ENCODE measurements around the gene LARGE1.

The LARGE1 gene

DNA sequence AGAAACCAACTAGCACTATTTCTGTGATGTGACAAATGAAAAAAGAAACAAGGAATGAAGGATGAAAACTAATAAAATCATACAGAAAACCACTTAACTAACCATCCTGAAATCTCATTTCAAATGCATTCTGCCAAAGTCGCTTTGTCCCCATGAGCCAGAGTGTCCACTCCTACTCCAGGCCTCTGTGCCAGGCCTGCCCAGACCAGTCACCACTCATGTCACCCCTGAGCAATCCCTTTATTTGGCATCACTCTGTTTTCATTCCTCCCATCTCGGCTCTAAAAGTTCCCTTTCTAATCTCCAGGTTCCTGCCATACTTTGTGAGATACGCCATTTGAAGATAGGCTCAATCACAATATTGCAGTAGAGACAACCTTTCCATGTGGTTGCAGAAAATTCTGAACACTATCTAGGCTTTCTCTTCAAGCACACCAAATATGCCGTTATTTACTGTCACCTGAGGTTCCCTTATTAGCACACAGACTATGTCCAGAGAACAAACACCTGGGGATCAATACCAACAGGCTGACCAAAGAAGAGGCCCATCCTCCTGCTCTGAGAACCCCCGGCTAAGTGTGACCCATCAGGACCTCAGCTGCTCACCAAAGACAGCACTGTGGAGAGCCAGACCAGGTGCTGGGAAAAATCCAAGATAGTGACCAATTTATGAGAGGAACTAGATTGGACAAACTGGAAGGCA lies 202.4 kb downstream of the LARGE1 start:
- DNase-seq: no peak

DNA sequence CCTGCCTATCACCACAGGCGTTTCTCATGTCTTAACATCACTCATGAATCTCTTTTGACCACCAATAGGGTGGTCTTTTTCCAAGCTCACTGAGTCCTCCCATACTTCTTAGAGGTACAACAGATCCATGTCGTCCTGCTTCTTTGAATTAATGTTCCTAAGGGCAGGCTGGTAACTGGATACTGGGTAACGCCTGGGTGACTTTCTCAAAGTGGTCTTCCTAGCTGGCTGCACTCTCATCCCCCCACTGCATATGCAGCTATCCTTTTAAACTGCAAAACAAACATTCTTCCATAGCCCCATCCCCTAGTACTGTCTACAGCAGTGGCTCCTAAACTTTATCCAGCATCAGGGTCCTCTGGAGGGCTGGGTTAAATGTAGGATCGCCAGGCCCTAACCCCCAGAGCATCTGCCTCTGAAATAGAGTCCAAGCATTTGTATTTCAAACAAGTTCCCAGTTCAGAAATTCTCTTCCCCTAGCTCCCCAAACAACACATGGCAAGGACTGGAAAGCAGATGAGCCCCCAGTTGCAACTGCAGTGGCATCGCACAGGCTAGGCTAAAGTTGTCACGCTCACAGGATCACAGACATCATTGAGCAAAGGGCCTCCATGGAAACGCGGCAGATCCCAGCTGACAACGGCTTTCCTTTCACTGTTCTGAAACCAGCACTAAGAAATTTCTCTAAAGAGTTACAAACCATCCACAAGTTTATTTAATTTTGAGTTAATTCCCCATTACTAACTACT lies 204.9 kb downstream of the LARGE1 start:
- no peak for DNase-seq

DNA sequence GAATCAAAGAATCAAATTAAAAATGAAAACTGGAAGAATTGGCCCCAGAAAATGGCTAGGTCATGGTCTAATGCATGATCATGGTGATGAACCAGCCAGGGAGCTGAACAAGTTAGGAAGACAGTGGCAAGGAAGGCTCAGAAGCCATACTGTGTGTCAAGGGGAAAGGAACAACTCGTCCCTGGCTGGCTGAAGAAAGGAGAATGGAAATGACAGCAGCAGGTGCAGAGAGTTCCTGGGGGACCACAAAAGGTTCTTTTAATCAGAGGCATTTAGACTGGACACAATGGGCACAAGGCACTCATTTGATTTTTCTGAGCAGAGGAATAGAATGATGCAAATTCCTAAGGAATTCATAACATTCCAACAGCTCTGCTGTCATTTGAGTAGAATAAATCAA lies 209.9 kb downstream of the LARGE1 start:
- DNase-seq: peak; percentile 4

DNA sequence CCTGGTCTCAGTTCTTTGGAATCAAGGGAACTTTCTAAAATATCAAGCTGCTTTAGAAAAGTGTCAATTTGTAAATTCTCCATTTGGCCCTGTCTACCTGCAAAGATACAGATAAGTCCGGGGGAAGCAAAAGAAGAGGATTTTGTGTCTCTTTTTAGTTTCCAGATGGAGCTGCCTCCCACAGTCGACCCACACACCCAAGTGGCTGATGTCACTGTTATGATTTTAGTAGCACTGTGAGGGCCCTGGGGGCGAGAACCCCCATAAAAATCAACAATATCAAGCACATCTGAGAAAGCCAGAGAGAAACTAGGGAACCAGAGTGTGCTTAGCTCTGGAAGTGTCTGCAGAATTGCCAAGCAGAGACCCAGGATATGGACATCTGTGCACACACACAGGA lies 212.7 kb downstream of the LARGE1 start:
- DNase-seq: no peak

DNA sequence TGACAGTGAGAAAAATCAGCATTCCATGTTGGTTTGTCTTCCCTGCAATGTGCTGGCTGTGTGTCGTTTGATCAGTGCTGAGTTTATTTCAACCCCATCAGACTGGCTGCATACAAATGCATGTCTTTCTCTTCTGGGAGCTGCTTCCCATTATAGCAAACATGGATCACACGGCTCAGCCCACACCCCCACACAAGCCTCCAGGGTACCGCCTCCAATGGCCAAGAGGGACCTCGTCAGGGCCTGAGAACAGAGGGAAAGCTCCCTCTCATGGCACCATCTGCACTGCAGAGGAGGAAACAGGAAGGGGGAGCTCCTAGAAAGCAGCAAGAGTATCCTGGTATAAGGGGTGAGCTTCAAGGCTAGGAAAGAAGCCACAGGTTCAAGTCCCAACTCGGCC lies 214.2 kb downstream of the LARGE1 start:
- no peak for DNase-seq

DNA sequence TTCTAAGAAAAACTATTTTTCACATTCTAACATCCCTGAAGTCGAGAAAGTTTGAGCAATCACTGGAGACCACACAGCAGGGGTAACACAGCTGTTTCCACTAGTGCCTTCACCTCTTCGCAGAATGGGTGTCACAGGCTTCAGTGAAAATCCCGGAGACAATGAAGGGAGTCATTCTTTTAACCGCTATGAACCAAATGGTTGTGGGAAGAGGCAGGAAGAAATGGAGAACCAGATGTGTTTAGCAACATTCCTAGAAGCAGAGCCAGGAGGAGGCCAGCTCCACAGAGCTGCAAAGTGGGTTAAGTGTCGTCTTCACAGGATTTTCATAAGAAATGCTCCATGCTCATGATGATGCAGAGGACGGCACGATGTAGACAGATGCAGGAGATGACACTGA lies 221.1 kb downstream of the LARGE1 start:
- peak; percentile 25 for DNase-seq

DNA sequence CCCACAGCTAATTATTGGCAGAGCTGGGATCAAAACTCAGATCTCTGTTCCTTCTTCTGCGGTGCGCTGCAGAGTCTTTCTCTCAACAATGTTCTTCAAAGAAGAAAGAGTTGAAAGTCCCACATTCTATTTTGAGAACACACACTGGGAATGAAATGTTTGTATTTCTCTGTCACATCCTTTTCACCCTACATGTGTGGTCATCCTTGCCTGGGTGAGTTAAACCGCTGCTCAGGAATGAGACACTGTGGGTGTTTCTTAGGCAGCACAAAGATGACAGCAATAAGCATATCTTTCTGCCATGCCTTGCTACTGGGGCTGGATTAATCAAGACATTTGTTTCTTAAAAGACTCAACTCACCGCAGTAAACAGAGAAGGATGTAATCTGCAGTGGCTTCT lies 222.6 kb downstream of the LARGE1 start:
- DNase-seq: peak; percentile 76

DNA sequence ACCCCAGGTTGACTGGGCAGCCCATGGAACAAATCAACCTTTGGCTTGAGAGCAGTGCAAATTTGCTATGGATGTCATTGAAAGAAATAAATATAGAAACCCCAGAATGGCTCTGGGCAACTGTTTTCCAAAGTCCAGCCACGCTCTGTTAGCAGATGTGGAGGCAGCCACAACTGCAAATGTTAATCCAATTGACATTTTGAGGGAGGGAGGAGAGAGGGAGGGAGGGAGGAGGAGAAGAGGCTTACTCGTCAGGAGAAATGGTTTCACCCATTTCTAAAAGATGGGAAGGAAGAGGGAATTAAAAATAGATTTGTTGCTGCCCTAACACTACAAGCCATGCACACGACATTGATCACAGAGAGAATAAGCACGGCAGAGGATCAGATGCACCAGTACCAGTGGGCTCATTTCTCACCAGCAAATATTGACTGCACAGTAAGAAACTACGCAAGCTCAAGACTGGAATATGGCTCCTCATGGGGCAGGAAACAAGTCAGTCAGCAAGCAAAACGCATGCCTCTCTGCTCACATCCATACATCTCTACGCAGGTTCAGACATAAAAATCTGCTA lies 229.1 kb downstream of the LARGE1 start:
- no peak for DNase-seq

DNA sequence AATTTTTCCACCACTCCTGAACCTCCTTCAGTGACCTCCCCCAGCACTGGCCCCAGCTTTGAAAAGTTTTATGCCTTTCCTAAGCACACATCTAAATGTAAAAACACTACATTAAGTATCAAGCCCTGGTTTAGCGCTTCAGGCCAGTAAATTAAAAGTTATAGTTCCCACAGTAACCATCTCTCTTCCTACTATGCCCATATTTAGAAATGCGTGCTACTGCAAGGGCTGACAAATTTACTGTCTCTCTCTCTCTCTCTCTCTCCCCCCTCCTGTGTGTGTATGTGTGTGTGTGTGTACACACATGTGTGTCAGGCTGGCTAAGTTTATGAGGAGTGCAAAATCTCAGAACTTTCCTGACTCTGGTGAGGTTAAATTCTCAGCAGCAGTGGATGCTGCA lies 231.4 kb downstream of the LARGE1 start:
- no peak for DNase-seq

DNA sequence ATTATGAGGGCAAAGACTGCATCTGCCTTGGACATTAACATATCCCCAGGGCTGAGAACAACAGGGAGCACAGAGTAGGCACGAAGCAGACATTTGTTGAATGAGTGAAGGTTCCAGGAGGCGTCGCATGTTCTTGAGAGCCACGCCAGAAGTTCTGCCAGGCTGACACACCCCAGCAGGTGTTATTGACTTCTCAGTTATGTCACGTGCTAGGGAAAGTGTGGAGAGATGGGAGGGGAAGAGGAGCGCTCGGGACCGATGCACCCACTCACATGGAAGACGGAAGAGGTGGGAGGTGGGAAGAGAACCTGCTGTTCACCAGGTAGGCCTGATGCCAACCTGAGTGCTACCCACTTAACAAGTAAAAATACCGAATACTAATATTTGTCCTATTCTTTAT lies 232.8 kb downstream of the LARGE1 start:
- no peak for DNase-seq

DNA sequence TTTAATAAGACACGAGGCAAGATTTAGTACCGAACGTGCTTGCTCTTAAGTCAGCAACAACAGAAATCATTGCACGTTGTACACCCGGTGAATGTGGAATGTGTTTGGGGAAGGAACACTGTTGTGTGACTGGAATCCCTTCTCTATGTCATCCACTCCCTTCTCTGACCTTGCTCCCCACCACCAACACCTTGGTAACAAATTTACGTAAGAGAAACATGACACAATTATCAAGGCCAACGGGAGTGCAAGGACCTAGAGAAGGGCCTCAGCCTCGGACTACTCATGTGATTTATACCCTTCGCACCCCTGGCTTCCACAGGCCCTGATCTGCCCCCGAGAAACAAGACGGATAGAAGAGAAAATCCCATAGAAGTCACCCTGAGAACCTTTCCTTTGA lies 236.2 kb downstream of the LARGE1 start:
- DNase-seq: no peak

DNA sequence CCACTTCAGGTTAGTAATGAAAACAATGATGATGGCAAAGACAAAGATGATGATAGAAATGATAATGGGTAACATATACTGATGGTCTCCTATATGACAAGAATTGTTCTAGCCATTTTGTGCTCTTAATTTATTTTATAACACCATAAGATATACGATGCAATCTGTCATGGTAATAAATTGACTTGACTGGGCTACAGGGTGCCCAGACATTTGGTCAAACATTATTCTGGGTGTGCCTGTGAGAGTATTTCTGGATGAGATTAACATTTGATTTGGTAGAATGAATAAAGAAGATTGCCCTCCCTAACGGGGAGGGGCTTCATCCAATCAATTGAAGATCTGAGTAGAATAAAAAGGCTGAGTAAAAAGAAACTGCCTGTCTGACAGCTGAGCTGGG lies 237.3 kb downstream of the LARGE1 start:
- DNase-seq: no peak

DNA sequence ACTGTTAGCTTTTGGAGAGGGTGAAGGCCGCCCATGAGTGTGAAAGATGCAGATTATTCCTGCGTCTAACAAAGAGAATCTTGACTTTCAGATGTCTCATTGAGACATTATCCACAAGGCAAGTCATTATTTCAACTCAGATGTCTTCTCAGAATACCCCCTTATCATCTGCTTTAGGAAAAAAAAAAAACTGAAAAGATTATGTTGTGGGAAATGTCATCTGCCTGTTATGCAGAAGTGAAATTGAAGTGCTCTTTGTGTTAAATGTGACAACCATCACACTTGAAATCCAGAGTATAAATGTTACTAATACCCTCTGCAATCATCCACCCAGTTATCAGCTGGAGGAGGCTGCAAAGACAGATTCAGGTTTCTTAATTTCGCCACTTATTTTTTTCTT lies 239.6 kb downstream of the LARGE1 start:
- no peak for DNase-seq

DNA sequence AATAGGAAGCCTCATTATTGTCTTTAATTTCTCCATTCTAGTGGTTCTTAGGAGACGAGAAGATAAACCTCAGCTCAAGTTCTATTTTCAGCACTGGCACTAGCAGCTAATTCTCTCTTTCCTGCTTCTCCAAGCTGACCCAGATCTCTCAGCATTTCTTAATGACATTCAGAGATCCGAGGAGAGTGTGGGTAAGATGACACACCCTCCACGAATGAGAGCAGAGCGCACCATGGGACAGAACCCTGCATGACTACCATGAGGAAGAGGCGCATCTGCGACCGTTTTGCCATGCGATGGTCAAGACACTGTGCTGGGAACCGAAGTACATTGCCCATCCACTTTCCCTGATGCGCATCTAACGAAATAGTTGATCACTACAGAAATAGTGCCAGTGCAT lies 241.8 kb downstream of the LARGE1 start:
- no peak for DNase-seq

DNA sequence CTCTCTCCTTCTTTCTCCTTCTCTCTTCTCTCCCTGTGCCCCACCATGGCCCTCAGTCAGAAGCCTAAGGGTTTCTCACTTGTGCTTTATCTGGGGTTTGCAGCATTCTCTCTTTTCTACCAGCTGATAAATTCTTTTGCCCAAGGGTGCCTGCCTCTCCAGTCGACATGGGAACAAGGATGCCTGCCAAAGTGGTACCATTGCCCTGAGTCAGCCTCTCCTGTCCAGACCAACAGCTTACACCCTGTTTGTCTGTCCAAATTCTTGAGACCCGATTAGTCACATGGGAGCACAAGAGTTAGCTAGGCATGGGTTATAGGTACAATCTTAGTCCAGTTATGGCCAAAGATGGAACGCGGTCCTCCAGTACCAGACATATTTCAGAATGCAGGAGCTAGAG lies 242.7 kb downstream of the LARGE1 start:
- DNase-seq: no peak

DNA sequence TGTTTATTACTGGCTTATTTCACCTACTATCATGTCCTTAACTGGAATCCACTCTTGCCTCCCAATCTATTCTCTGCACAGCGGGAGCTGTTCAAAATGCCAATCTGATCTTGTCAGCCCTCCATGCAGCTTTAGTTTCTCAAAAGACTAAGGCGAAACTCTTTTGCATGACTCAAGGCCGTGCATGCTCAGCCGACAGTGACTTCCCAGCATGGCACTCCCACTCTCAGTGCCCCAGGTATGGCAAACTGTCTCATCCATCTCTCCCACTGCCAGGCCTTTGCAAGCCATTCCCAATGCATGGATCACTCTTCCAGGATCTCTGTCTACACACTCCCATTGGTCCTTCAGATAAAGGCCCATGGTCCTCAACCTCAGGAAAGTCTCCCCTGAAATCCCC lies 245.9 kb downstream of the LARGE1 start:
- no peak for DNase-seq

DNA sequence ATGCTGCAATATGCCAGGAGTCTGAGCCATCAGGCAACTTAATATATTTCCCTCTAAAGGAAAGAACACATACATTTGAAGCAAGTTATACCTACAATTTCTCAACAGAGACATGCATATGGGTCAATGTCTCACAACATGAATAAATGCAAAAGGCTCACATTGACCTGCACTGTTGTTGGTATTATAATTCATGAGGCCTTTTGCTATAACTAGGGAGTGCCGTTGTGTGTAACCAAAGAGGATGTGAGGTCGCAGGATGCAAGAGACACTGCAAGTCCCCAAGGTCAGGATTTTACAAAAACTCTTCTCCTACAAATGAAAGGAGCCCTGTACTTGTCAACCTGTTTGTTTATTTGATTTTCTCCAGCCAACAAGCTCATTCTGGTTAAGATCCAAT lies 250.5 kb downstream of the LARGE1 start:
- DNase-seq: no peak

DNA sequence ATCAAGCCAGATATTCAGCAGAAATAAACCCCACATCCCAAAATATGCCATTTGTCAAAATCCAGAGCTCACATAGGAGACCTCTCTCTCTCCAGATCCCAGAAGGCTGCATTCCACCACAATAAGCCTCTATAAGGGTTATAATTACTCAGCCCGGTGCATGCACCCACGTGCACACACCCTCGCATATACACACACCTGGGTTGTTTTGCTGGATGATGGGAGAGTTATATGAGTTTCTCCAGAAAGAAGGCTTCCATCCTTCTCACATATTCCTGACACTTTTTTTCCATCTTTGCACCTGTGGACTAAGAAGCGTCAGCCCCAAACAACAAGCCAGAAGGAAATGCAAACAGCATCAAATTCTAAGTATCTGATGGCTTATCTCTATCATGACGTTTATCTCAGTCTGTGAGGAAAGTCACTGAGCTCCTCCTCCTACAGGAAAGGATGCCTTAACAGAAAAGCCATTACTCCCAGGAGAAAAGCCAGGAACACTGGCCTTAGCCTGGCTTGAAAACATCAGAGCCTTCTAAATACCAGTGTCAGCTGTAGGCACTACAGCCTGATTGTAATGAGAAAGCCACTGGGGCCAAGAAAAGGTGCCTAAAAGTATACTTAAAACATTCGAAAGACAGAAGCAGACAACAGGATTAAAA lies 253.2 kb downstream of the LARGE1 start:
- DNase-seq: no peak

DNA sequence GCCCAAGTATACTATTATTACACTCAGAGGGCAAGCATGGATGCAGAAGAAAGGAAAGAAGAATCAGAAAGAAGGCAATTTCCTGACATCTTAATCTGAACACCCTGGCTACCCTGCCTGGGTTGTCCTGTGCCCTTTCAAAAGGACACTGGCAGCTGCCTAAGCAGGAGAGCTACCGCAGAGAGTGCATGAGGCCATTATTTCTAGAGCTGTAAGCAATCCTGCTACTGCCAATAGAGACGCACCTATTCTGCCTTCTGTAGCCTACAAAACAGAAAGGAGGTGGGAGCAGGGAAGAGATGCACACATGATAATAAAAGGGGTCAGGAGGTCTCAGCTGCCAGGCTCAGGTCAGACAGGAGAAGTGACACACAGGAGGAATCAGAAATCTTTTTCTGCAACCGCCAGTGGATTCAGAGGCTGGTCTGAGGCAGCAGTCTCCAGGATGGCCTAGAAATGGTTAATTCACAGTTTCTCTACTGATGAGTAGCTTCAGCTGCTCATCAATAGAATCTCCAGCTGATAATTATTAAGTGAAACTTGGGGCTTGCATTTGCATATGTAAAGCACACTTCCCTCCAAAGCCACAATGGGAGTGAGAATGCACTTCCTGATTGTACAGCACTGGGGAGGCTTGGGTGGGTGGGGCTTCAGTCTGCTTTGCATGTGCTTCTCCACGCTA lies 253.9 kb downstream of the LARGE1 start:
- DNase-seq: no peak

DNA sequence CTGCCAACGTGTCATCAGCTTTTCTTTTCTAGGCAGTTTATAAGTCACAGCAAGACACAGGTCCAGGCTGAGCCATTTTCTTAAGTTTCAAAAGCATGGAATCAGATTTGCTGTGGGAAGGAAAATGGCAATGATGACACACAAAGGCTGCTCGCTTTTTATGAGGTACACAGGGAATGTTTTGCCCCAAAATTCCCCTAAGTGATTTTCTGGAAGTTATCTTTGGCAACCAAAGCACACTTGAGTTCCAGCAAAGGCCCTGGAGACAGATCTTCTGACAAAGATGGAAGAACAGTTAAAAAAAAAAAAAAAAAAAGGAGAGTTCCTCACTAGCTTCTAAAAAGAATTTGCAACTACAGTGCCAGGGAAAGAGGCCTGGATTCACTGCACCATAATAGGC lies 260.8 kb downstream of the LARGE1 start:
- peak; percentile 41 for DNase-seq

DNA sequence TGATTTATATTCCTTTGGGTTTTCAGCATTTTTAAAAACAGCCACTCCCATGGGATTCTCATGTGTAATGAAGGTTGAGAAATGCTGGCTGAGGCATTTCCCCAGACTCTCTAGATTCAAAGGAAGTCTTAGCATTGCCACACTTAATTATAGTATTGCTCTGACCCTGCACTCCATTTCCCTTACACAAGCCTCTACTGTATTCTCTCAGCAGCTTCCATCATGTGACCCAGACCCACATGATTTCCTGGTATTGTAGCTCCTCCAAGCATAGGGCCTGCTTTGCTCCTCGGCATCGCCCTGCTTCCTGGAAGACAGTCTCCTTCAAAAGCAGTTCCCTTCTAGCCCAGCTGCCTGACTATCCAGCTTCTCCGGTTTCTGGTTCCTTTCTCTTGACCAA lies 261.5 kb downstream of the LARGE1 start:
- DNase-seq: peak; percentile 30

DNA sequence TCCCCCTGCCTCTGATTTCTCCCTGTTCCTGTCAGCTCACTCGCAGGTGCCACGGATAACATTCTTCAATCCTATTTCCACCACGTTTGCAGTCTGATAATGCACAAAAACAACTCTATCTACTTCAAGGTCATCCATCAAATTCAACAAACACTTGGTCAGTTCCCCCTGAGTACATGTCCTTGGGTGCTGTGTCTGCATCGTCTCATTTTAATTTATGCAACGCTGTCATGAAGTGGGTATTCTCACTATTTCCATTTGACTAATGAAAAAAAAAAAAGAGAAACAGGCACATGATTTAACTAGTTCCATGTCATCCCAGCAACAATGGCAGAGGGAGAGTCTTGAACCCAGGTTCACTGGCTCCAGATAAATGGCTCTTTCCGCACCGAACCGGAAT lies 262.6 kb downstream of the LARGE1 start:
- no peak for DNase-seq

Measured in fibroblast of skin of scalp (primary cell).